WTC11 (cell line): ENCODE data around the gene ABTB2.

Source experiments
- ETV6 ChIP-seq: sonication (generic); formaldehyde crosslinking; IDR thresholded peaks from 2 replicates; pipeline ENCODE4 v1.8.1; 2022; ENCODE audit warnings: mild to moderate bottlenecking, missing genetic modification reagents
- NR1H2 ChIP-seq: sonication (generic); formaldehyde crosslinking; IDR thresholded peaks from 2 replicates; pipeline ENCODE4 v1.9.0; 2021; ENCODE audit warnings: mild to moderate bottlenecking, moderate library complexity, missing genetic modification reagents
- RORB ChIP-seq: fragments of 250-450 bp; sonication (Bioruptor Pico); IDR thresholded peaks from 2 replicates; pipeline ENCODE4 v1.9.0; 2021; ENCODE audit warnings: mild to moderate bottlenecking
- TF ChIP-seq, protein P1 (sequence below): sonication (generic); formaldehyde crosslinking; IDR thresholded peaks from 2 replicates; pipeline ENCODE4 v1.8.0; 2022; ENCODE audit warnings: mild to moderate bottlenecking, missing genetic modification reagents
- TF ChIP-seq, protein P2 (sequence below): fragments of 200-600 bp; IDR thresholded peaks from 2 replicates; pipeline ENCODE4 v1.8.0; 2022; ENCODE audit warnings: antibody characterized with exemption
- TF ChIP-seq, protein P3 (sequence below): fragments of 250-450 bp; sonication (Bioruptor Pico); IDR thresholded peaks from 2 replicates; pipeline ENCODE4 v1.8.0; 2021; ENCODE audit warnings: mild to moderate bottlenecking

DNA sequence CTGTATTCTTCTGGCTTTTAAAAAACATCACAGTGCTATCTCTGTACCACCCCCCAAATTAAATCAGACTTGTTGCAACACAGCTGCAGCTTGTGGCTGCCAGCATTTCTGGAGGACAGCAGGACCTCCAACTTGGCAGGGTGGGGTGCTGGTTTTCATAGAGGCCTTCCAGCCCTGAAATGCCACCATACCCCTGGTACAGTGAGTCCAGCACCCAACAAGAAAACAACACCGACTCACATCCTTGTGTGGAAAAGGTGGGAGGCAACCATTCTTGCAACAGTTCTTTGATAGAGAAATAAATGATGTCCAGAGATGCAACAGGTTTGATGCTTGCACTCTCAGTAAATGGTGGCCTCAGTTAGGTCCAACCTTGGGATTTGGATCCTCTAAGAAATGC, 96.0 kb downstream of the ABTB2 start:
- TF ChIP-seq, protein P1, sequence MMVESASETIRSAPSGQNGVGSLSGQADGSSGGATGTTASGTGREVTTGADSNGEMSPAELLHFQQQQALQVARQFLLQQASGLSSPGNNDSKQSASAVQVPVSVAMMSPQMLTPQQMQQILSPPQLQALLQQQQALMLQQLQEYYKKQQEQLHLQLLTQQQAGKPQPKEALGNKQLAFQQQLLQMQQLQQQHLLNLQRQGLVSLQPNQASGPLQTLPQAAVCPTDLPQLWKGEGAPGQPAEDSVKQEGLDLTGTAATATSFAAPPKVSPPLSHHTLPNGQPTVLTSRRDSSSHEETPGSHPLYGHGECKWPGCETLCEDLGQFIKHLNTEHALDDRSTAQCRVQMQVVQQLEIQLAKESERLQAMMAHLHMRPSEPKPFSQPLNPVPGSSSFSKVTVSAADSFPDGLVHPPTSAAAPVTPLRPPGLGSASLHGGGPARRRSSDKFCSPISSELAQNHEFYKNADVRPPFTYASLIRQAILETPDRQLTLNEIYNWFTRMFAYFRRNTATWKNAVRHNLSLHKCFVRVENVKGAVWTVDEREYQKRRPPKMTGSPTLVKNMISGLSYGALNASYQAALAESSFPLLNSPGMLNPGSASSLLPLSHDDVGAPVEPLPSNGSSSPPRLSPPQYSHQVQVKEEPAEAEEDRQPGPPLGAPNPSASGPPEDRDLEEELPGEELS: no peak
- TF ChIP-seq, protein P2, sequence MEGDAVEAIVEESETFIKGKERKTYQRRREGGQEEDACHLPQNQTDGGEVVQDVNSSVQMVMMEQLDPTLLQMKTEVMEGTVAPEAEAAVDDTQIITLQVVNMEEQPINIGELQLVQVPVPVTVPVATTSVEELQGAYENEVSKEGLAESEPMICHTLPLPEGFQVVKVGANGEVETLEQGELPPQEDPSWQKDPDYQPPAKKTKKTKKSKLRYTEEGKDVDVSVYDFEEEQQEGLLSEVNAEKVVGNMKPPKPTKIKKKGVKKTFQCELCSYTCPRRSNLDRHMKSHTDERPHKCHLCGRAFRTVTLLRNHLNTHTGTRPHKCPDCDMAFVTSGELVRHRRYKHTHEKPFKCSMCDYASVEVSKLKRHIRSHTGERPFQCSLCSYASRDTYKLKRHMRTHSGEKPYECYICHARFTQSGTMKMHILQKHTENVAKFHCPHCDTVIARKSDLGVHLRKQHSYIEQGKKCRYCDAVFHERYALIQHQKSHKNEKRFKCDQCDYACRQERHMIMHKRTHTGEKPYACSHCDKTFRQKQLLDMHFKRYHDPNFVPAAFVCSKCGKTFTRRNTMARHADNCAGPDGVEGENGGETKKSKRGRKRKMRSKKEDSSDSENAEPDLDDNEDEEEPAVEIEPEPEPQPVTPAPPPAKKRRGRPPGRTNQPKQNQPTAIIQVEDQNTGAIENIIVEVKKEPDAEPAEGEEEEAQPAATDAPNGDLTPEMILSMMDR: no peak
- no peak for TF ChIP-seq ETV6
- TF ChIP-seq RORB: no peak
- no peak for TF ChIP-seq NR1H2 (CRISPR knock-in tag)
- TF ChIP-seq, protein P3, sequence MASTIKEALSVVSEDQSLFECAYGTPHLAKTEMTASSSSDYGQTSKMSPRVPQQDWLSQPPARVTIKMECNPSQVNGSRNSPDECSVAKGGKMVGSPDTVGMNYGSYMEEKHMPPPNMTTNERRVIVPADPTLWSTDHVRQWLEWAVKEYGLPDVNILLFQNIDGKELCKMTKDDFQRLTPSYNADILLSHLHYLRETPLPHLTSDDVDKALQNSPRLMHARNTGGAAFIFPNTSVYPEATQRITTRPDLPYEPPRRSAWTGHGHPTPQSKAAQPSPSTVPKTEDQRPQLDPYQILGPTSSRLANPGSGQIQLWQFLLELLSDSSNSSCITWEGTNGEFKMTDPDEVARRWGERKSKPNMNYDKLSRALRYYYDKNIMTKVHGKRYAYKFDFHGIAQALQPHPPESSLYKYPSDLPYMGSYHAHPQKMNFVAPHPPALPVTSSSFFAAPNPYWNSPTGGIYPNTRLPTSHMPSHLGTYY (CRISPR knock-in tag): no peak
